Measurements from ENCODE around the gene FAM8A1. TPM values are rescaled to one million over a fixed set of nuclear protein-coding genes. Genes with fewer than 3 reads are reported as not detected.

The FAM8A1 gene
- total and polyA plus RNA-seq, 2 of the 13 experiments (the other 11 are each of a cell fraction or from before 2014, with no cell fraction given): 30.5 to 34.3 TPM

DNA sequence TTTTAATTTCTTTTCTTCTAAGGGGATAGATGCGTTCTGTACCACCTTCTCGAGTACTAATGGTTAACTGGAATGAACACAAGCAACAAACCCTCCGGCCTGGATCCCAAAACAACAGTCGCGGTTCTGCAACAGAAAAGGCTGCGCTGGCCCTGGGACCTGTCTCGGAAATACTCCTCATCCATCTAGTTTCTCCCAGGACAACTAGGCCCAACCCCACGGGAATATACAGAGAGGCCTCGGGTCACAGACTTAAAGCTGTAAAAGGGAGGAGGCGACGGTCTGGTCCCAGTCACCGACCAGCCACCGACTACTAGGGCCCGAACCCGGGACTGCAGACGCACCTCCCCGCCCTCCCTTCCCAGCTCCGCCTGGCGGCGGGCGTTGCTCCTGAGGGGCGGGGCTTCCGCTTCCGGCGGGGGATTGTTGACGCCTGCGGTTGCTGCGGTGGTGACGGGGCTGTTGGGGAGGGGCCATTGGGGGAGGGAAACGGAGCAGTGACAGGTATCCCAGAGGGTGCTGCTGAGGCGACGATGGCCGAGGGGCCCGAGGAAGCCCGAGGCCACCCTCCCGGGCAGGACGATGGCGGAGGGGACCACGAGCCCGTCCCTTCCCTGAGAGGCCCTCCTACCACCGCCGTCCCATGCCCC lies at the start of gene FAM8A1 (continued):
- TF ChIP-seq SP5 (CRISPR knock-in tag; IDR thresholded peaks at IDR 0.05; ENCODE audit: borderline replicate concordance, low read depth) (peak; percentile 92), GPN1 (CRISPR knock-in tag; IDR thresholded peaks at IDR 0.05; ENCODE audit: borderline replicate concordance) (no peak), POGZ (CRISPR knock-in tag; IDR thresholded peaks at IDR 0.05) (peak; percentile 91), TP53 (CRISPR knock-in tag; conservative IDR thresholded peaks at IDR 0.05) (no peak), HNRNPL (IDR thresholded peaks at IDR 0.05; ENCODE audit: low read depth, low read length) (no peak), ZMAT3 (CRISPR knock-in tag; conservative IDR thresholded peaks at IDR 0.05) (peak; percentile 56; the same call in 1 of the 2 replicates), ATF7-NPFF (CRISPR knock-in tag; IDR thresholded peaks at IDR 0.05; ENCODE audit: low read depth) (peak; percentile 61), REL (CRISPR knock-in tag; conservative IDR thresholded peaks at IDR 0.05) (peak; percentile 77), ZFP37 (CRISPR knock-in tag; IDR thresholded peaks at IDR 0.05; ENCODE audit: borderline replicate concordance) (peak; percentile 37; the same call in 1 of the 2 replicates)
- TF ChIP-seq, protein P1, sequence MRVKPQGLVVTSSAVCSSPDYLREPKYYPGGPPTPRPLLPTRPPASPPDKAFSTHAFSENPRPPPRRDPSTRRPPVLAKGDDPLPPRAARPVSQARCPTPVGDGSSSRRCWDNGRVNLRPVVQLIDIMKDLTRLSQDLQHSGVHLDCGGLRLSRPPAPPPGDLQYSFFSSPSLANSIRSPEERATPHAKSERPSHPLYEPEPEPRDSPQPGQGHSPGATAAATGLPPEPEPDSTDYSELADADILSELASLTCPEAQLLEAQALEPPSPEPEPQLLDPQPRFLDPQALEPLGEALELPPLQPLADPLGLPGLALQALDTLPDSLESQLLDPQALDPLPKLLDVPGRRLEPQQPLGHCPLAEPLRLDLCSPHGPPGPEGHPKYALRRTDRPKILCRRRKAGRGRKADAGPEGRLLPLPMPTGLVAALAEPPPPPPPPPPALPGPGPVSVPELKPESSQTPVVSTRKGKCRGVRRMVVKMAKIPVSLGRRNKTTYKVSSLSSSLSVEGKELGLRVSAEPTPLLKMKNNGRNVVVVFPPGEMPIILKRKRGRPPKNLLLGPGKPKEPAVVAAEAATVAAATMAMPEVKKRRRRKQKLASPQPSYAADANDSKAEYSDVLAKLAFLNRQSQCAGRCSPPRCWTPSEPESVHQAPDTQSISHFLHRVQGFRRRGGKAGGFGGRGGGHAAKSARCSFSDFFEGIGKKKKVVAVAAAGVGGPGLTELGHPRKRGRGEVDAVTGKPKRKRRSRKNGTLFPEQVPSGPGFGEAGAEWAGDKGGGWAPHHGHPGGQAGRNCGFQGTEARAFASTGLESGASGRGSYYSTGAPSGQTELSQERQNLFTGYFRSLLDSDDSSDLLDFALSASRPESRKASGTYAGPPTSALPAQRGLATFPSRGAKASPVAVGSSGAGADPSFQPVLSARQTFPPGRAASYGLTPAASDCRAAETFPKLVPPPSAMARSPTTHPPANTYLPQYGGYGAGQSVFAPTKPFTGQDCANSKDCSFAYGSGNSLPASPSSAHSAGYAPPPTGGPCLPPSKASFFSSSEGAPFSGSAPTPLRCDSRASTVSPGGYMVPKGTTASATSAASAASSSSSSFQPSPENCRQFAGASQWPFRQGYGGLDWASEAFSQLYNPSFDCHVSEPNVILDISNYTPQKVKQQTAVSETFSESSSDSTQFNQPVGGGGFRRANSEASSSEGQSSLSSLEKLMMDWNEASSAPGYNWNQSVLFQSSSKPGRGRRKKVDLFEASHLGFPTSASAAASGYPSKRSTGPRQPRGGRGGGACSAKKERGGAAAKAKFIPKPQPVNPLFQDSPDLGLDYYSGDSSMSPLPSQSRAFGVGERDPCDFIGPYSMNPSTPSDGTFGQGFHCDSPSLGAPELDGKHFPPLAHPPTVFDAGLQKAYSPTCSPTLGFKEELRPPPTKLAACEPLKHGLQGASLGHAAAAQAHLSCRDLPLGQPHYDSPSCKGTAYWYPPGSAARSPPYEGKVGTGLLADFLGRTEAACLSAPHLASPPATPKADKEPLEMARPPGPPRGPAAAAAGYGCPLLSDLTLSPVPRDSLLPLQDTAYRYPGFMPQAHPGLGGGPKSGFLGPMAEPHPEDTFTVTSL (CRISPR knock-in tag; IDR thresholded peaks at IDR 0.05; ENCODE audit: borderline replicate concordance): peak; percentile 55; the same call in 1 of the 2 replicates
- TF ChIP-seq, protein P2, sequence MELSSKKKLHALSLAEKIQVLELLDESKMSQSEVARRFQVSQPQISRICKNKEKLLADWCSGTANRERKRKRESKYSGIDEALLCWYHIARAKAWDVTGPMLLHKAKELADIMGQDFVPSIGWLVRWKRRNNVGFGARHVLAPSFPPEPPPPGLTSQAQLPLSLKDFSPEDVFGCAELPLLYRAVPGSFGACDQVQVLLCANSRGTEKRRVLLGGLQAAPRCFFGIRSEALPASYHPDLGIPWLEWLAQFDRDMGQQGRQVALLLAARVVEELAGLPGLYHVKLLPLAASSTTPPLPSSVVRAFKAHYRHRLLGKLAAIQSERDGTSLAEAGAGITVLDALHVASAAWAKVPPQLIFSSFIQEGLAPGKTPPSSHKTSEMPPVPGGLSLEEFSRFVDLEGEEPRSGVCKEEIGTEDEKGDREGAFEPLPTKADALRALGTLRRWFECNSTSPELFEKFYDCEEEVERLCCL (CRISPR knock-in tag; IDR thresholded peaks at IDR 0.05; ENCODE audit: borderline replicate concordance): no peak
- TF ChIP-seq, protein P3, sequence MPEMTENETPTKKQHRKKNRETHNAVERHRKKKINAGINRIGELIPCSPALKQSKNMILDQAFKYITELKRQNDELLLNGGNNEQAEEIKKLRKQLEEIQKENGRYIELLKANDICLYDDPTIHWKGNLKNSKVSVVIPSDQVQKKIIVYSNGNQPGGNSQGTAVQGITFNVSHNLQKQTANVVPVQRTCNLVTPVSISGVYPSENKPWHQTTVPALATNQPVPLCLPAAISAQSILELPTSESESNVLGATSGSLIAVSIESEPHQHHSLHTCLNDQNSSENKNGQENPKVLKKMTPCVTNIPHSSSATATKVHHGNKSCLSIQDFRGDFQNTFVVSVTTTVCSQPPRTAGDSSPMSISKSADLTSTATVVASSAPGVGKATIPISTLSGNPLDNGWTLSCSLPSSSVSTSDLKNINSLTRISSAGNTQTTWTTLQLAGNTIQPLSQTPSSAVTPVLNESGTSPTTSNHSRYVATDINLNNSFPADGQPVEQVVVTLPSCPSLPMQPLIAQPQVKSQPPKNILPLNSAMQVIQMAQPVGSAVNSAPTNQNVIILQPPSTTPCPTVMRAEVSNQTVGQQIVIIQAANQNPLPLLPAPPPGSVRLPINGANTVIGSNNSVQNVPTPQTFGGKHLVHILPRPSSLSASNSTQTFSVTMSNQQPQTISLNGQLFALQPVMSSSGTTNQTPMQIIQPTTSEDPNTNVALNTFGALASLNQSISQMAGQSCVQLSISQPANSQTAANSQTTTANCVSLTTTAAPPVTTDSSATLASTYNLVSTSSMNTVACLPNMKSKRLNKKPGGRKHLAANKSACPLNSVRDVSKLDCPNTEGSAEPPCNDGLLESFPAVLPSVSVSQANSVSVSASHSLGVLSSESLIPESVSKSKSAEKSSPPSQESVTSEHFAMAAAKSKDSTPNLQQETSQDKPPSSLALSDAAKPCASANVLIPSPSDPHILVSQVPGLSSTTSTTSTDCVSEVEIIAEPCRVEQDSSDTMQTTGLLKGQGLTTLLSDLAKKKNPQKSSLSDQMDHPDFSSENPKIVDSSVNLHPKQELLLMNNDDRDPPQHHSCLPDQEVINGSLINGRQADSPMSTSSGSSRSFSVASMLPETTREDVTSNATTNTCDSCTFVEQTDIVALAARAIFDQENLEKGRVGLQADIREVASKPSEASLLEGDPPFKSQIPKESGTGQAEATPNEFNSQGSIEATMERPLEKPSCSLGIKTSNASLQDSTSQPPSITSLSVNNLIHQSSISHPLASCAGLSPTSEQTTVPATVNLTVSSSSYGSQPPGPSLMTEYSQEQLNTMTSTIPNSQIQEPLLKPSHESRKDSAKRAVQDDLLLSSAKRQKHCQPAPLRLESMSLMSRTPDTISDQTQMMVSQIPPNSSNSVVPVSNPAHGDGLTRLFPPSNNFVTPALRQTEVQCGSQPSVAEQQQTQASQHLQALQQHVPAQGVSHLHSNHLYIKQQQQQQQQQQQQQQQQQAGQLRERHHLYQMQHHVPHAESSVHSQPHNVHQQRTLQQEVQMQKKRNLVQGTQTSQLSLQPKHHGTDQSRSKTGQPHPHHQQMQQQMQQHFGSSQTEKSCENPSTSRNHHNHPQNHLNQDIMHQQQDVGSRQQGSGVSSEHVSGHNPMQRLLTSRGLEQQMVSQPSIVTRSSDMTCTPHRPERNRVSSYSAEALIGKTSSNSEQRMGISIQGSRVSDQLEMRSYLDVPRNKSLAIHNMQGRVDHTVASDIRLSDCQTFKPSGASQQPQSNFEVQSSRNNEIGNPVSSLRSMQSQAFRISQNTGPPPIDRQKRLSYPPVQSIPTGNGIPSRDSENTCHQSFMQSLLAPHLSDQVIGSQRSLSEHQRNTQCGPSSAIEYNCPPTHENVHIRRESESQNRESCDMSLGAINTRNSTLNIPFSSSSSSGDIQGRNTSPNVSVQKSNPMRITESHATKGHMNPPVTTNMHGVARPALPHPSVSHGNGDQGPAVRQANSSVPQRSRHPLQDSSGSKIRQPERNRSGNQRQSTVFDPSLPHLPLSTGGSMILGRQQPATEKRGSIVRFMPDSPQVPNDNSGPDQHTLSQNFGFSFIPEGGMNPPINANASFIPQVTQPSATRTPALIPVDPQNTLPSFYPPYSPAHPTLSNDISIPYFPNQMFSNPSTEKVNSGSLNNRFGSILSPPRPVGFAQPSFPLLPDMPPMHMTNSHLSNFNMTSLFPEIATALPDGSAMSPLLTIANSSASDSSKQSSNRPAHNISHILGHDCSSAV (CRISPR knock-in tag; IDR thresholded peaks at IDR 0.05; ENCODE audit: borderline replicate concordance): no peak
